GM19328 (cell line): Measurements from ENCODE around the gene ROBO1.

Experiments
- ATAC-seq: cut with Tn5 transposase; IDR thresholded peaks from one replicate; pipeline ENCODE4 v1.9.1; 2021; ENCODE audit warnings: mild to moderate bottlenecking, moderate library complexity; ENCODE audit not compliant: unreplicated experiment

The ROBO1 gene

DNA sequence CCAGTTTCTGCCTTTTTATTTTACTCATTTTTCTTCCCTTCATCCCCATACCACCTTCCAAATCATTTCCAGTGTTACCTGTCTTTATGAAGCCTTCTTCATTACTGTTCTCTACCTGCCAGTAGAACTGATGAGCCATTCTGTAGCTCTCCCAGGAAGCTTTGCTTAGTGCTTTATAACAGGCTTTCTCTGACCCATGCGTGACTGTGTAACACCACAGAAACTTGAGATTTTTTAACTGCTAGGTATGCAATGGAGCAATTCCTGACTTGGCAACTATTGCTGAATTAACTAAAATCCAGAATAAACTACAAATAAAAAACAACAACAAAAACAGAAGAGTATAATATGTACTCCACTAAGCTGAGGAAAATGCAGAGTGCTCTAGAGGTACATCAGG lies 289.2 kb downstream of the ROBO1 start:
- ATAC-seq: no peak

DNA sequence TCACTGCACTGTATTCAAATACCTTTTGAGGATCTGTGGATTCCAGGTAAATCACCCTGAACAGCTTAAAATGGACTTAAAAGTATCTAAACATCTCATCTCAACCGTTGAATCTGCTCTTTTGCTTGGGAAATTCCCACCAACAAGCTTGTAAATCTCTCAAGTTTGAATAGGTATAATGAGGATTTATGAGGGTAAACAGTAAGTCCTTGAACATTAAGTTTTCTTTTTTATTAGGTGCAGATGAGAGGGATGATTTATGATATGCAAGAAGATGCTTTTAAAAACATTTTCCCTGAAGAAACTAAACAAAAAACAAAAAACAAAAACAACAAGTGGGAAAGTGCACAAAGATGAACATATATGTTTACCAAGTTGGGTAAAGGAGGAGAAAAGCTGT lies 290.6 kb downstream of the ROBO1 start:
- no peak for ATAC-seq

DNA sequence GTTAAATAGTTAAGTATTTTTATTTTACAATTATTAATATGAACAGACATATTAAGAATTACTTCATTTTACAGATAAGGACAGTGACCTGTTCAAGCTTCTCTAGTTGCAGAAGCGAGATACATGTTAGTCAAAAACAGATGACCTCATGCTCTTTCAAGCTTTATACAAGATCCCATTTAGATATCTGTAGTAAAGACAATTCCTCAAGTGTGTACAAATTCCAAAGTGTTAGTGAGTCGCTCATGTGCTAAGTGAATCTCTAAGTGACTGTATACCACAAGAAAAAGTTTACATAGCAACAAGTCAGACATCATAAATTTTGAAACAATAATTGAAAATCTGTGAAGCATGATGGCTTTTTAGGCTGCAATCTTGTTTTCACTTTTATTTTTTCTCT lies 293.8 kb downstream of the ROBO1 start:
- no peak for ATAC-seq

DNA sequence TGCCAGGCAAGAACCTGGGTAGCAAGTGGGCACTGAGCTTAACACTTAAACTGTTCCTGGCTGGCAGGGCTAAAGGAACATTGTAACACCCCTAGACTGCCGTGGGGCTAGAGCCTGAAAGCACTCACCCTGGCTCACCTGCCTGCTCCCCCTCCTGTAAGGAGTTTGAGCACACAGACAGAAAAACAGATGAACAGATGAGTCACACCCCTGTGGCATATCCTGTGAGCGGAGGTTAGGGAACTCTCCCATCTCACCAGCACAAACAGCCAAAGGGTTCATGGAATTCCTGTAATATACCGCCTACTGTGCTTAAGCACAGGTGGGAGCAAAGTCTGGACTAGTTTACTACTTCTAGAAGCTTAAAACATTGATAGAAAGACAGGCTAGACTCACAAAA lies 300.1 kb downstream of the ROBO1 start:
- no peak for ATAC-seq

DNA sequence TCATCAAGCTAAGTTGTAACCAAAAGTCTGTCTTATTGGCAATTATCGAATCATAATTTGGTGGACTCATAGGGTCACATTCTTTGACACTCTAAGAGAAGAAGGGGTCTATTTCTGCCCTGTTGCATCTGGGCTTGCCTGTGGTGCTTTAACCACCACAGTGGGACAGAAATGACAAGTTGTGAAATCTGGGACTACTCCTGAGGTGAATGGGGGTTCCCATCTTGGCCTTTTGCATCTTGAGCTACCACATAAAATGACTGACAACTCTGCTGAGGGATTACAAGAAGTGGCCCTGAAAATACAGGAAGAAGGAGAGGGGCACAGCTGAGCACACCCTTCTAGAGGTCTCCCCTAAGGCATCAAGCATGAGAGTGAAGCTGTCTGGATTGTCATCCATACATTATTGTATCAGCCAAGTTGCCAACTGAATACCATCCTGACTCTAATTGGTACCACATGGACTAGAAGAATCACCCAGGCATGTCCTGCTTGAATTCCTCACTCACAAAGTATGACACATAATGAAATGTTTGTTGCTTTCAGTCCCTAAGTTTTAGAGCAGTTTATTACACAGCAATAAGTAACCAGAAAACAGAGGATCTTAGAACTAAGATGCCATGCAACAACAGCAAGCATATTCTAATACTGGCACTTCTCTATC lies 306.5 kb downstream of the ROBO1 start:
- no peak for ATAC-seq

DNA sequence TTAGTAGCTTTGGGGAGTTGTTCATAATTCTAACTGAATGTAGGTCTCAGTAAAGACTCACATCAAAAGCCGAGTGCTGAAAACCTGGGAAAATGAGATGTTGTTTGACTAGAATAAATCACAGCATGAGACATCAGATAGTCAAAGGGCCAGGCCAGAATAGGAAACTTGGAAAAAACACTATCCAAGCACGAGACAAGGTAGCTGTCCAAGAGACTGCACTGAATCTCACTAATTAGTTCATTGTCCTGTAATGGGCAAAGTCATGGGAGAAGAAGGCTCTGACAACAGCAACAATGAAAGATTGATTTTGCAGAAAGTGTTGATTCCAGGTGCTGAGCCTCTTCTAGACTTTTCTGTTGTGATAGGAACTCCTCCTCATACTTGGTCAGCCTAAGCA lies 314.2 kb downstream of the ROBO1 start:
- ATAC-seq: no peak

DNA sequence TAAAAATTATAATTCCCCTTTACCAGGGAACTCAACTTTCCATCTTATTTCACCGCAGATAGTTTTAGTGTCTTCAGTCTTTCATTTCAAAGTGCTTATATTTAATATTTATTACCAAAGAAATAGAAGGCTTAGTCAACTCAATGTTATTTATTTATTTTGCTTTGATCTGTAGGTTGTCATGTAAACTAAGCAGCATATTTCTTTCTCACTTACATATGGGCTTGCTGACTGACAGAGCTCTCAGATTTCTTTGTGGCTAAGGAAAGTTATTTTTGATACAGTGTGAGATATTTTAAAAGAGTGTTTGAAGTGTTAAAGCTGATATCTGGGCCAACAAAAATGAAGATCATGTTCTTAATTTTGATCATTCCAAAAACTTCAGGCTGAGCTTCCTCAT lies 331.4 kb downstream of the ROBO1 start:
- ATAC-seq: no peak

DNA sequence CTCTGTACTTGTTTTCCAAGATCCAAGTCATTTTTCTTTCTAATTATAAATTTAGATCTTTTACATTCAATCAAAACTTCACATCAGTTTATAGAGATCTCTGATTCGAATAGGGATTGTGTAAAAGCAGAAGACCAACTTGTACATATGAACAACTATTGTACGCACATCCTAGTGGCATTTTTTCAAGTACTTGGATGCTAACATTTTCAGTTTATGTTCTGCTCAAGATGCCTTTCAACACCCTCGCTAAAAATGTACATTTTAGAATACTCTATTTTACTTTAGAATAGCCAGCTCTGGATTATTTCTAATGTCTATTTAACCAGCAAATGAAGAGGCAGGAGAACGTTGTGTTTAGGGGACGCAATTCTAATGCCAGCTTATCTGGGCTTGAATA lies 340.7 kb downstream of the ROBO1 start:
- ATAC-seq: no peak

DNA sequence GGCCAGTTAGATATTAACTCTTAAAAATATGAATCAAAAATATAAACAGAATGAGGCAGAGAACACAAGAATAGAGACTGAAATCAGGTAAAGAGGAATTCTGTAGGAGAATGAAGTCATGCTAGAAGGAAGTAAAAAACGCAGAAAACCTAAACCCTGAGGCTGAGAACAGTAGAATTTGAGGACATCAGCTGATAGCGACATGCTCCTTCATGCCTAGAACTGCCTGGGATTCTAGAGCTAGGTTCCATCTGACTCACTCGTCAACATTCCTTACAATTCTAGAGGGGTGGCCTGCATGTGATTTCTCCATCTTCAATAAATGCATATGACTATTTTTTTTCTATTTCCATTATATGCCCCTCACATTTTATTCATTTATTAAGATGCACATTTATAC lies 343.0 kb downstream of the ROBO1 start:
- ATAC-seq: no peak

DNA sequence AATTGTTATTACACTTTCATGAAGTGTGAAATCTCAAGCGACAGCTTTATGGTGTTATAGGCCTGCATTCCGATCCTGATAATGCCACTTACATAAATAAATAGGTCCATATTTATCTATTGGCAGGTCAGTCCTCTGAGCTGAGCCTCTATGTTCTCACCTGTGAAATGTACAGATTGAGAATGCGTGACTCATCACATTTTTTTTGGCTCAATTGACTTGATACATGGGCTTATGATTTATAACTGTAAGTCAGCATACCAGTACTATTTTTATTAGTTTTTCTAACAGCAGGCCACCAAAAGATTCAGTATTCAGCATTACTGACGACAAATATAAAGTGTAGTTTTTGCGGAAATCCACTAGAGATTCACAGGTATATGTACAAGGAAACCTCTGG lies 344.4 kb downstream of the ROBO1 start:
- ATAC-seq: no peak

DNA sequence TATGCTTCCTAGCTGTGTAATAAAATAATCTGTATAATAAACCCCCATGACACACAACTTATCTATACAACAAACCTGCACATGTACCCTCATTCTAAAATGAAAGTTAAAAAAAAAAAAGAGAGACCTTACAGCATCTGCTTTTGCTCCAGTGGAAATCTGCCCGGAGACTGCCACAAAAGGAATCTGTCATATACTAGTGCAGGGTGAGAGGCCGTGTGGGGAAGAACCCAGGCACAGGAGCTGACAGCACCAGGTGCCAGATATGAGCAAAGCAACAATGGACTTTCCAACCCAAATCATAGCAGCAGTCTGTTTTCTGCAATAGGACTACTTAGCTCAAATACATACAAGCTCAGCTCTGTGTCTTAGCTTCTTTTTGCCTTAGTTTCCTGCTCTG lies 346.5 kb downstream of the ROBO1 start:
- no peak for ATAC-seq

DNA sequence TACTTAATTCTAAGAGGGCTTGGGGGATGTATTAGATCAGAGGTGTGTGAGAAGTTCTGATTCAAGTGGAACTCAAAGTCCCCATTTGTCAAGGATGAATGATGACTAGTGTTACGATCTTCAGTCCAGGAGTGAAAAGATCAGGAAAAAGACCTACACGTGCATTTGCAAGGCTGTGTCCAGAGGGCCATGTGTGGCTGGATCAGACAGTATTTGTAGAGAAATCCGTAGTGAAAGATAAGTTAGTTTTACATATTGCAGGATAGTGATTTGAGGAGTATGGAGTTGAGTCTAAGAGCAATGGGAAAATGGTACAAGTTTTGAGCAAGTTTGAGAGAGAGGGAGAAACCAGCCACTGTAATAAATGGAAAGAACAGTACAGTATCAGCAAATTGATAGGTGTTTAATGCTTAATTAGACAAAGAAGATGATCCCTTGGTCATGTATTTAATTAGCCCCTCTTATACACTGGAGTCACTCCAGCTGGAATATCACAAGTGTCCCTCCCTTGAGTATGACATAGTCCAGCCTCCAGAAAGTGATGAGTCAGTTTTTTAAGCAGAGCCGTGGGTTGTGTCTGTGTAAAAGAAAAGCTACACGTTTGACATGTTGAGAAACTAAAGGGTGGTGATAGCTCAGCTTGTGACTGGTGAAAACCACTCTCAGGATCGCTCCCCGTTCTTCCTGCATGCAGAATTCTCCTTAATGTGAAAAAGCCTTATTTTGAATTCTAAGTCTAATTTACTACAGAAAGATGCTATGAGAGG lies 348.8 kb downstream of the ROBO1 start:
- ATAC-seq: no peak

DNA sequence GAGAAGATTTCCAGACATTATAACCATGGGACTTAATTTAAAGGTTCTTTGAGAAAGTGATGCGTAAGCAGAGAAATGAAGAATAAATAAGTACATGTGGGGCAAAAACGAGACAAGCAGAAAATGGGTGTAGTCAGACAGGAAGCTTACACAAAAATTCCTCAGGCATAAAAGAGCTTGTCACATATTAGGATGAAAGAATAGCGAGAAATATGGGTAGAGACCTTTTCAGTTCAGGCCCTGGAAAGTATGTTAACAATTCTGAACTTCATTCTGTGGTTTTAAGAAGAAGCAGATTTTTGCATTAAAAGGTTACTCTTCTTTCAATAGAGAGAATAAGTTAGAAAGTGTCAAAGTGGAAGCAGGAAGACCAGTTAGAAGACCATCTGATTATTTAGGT lies 352.4 kb downstream of the ROBO1 start:
- no peak for ATAC-seq

DNA sequence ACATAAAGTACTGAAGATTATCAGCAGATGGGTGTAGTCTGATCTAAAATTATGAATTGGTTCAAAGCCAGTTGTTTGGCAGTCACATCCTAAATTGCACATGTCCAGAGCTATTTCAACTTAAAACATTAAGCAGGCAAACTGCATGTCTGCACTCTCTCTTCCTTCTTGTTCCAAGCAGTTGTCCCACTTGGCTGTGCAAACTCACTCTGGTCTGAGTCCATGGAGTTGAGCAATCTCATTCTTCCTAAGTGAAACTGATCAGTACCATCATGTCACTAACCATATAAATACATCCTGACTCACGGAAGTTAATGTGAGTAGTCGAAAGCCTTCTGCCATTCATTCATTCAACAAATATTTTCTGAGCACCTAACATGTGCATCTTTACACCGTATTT lies 353.0 kb downstream of the ROBO1 start:
- no peak for ATAC-seq

DNA sequence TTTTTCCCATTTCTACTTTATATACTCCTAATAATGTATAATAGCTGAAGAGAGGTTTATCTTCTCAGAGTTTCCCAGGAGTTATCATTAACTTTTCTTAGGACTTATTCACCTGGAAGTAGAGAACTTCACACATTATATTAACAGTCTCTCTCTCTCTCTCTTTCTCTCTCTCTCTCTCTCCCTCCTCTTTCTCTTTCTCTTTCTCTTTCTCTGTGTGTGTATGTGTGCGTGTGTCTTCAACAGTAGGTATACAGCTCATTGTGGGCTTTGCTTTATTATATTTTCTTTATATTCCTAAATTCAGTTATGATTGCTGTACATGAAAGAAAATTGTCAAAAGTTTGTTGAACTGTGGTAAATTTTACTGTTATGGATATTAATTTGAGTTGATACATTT lies 353.8 kb downstream of the ROBO1 start:
- no peak for ATAC-seq

DNA sequence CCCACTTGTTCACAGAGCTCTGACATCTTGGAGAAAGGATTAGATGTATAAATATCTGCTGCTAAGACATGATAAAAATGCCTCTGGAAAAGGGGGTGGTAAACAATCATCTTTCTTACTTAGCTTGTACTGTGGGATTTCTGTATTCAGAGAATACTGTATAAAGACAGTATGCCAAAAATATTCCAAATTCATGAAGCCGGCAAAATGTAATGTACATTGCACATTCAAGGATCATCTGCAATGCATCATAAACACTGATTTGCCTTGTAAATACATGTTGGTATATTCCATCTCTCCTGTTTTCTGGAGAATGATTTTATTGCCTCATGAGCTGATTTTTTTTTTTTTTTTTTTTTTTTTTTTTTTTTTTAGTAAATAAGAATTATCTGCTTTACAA lies 355.3 kb downstream of the ROBO1 start:
- ATAC-seq: no peak

DNA sequence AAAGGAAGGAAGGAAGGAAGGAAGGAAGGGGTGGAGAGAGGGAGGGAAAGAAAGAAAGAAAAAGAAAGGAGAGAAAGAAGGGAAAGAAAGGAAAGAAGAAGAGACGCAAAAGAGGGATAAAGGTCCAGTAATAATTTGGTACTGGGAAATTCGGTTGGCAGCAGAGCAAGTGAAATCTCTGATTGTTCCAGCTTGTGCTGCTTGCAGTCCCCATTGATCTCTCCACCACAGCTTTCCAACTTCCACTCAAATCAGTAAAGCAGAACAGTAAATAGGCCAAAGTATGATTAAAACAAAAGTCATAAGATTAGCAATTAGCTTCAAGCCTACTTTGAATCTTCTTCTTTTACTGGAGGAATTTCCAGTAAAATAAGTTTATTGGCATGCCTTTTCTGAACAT lies 357.2 kb downstream of the ROBO1 start:
- no peak for ATAC-seq

DNA sequence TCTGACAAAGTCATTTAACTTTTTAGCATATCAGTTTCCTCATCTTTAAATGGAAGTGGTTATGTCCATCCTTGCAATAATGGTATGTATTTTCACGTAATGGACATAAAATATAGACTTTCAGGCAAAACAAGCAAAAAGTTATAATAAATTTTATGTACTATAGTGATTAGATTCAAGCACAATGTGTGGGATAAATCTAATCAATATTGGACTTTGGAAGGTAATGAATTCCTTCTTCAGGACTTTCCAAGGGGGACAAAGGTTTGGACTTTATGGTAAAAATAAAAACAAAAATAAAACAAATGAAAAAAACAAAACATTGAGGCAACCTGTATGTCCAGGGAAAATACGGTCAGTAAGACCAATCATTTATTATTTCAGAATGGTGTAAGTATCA lies 357.7 kb downstream of the ROBO1 start:
- no peak for ATAC-seq

DNA sequence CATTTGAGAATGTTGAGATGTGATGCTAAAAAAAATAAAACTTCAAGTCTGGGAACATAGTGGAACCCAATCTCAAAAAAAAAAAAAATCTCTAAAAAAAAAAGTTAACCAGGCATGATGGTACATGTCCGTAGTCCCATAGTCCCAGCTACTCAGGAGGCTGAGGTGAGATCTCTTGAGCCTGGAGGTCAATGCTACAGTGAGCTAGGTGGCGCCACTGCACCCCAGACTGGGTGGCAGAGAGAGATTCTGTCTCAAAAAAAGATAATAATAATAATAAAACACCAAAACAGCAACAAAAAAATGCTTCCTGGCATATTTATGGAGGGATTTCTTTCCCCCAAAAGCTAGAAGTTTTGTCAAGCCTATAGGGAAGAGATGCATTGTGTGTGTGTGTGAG lies 361.6 kb downstream of the ROBO1 start:
- no peak for ATAC-seq

DNA sequence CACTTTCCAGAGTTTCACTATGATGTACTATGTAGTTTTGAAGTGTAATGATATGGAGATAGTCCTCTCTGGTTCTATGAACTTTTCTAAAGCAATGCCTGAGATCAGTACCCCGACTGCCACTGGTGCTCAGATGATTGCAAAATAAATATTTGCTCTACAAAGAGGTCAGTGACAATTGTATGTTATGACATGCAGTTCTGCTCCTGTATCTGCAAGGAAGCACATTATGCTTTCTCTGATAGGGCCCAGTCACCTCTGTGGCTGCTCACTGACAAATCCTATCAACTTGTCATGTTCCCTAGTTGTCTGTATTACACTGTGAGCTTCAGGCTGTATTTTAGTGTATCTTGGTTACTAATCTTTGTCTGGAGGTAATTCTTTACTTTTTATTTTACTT lies 362.6 kb downstream of the ROBO1 start:
- no peak for ATAC-seq

DNA sequence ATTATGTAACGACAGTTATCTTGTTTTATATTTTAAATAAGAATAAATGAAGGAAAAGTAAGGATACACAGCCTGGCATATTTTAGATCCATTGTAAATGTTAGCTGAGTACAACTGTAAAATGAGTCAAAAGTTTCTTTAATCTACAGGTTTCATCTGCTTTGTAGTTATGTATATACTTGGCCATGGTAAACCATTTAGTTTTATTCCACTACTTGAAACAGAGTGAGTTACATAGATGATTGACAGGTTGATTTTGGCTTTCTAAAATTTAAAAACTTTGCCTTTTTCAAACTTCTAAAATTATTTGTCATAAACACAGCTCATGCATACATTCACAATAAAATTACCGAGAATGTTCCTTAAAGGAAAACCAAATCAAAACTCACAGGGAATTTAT lies 371.2 kb downstream of the ROBO1 start:
- no peak for ATAC-seq

DNA sequence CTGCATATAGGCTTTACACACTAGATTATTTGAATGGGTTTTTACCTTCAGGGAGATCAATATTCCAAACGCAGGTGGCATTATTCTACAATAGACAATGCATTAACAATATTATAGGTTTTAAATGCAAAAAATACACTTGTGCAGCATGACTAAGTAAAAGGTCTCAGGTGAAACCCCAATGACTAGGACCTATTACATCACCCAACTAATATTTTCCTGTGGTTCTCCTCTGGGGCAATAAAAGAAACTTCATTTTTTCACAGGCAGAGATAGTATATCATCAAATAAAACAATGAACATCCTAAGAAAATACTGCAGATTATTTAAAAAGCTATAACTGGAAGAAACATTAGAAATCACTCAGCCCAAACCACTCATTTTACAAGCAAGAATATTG lies 375.3 kb downstream of the ROBO1 start:
- ATAC-seq: no peak

DNA sequence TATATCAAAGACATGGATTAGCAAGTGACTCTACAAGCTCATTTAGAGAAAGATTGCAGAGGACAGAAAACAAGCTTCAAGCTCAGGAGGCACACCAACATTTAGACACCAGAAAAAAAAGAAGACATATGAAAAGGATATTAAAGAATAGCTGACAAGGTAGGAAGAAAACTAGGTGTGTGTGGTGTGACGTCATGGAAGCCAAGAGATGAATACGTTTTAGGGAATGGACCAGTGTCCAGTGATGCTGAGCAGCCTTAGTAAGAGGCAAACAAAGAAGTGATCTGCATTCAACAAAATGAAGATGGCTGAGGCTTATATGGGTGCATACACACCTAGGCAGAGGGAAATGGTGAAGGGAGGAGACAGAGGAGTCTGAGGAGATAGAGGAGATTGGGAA lies 377.4 kb downstream of the ROBO1 start:
- no peak for ATAC-seq
